CD4-positive, alpha-beta T cell treated with Interleukin-10 for 1 hour (primary cell): ENCODE results near the gene RBMS1.

Experiments
- DNase-seq: peaks from one replicate; pipeline ENCODE4 v3.0.0-alpha.2; 2020

The RBMS1 gene

GRCh38 chr2:160493227-160494028, at the start of gene RBMS1:
Gene RBMS1 (minus strand): TSS chr2:160493807. CDS start chr2:160493363, 444 bp downstream.
- peak; percentile 51 for DNase-seq

GRCh38 chr2:160541745-160542144, 48.1 kb upstream of the RBMS1 start:
- DNase-seq, result no peak

- DNase-seq, result no peak
These were observed 45.1 kb upstream of the RBMS1 start for GRCh38 chr2:160538559-160539355.

- DNase-seq, result no peak
These were observed 44.5 kb upstream of the RBMS1 start for GRCh38 chr2:160538115-160538514.

GRCh38 chr2:160534996-160535395, 41.4 kb upstream of the RBMS1 start:
- no peak for DNase-seq

GRCh38 chr2:160534249-160534648, 40.6 kb upstream of the RBMS1 start:
- no peak for DNase-seq

- no peak for DNase-seq
These were observed 39.9 kb upstream of the RBMS1 start for GRCh38 chr2:160533482-160533881.

GRCh38 chr2:160532388-160532787, 38.8 kb upstream of the RBMS1 start:
- DNase-seq, result no peak

- DNase-seq, result no peak
These were observed 29.5 kb upstream of the RBMS1 start for GRCh38 chr2:160522951-160523710.

GRCh38 chr2:160517731-160518130, 24.1 kb upstream of the RBMS1 start:
- no peak for DNase-seq

- no peak for DNase-seq
These were observed 23.1 kb upstream of the RBMS1 start for GRCh38 chr2:160516547-160517365.

GRCh38 chr2:160515120-160515519, 21.5 kb upstream of the RBMS1 start:
- no peak for DNase-seq

GRCh38 chr2:160513120-160513519, 19.5 kb upstream of the RBMS1 start:
- no peak for DNase-seq

GRCh38 chr2:160512491-160512890, 18.9 kb upstream of the RBMS1 start:
- no peak for DNase-seq

GRCh38 chr2:160510617-160511016, 17.0 kb upstream of the RBMS1 start:
- no peak for DNase-seq

GRCh38 chr2:160509016-160509415, 15.4 kb upstream of the RBMS1 start:
- DNase-seq, result no peak

GRCh38 chr2:160507464-160507863, 13.9 kb upstream of the RBMS1 start:
- DNase-seq, result no peak

- peak; percentile 21 for DNase-seq
These were observed 13.4 kb upstream of the RBMS1 start for GRCh38 chr2:160507046-160507407.

GRCh38 chr2:160506371-160507045, 12.9 kb upstream of the RBMS1 start:
- DNase-seq, result no peak

- no peak for DNase-seq
These were observed 11.6 kb upstream of the RBMS1 start for GRCh38 chr2:160505256-160505655.

- DNase-seq, result no peak
These were observed 8.9 kb upstream of the RBMS1 start for GRCh38 chr2:160502478-160502877.

- DNase-seq, result no peak
These were observed 7.8 kb upstream of the RBMS1 start for GRCh38 chr2:160501370-160501769.
